H1 (cell line): ENCODE measurements around the gene SOX10. TPM values are rescaled to one million over a fixed set of nuclear protein-coding genes. Genes with fewer than 3 reads are reported as not detected.

Source experiments
- CTCF ChIA-PET: fragments of 300-600 bp; sonication (Branson Sonifier 250); formaldehyde crosslinking; loops from one replicate; lab custom pipeline; 2021; ENCODE audit not compliant: partially characterized antibody; lab: Charles Lee
- POLR2A ChIA-PET: fragments of 300-600 bp; sonication (Branson Sonifier 250); formaldehyde crosslinking; loops from one replicate; lab custom pipeline; 2021; ENCODE audit warnings: inconsistent platforms; ENCODE audit not compliant: partially characterized antibody; lab: Charles Lee
- DNase-seq, 2 experiments: peaks; one replicate each; pipeline versions ENCODE4 v3.0.0 to v3.0.0-alpha.2; 2010 to 2022; ENCODE audit warnings: low spot score in 2 of 2, low read depth in 1 of 2, mixed read lengths in 1 of 2
- FAIRE-seq: peaks from 2 replicates; lab custom pipeline; 2011; peaks lifted over from hg19 to GRCh38; lab: Jason Lieb, UNC
- H2AFZ ChIP-seq: 2 replicates; pipeline ENCODE4 v1.8.1; 2012; ENCODE audit warnings: low read length, inconsistent platforms
- H2AK5ac ChIP-seq: 2 replicates; pipeline ENCODE4 v1.6.1; 2013; ENCODE audit warnings: low read depth, low read length
- H2BK120ac ChIP-seq: replicated peaks from 2 replicates; pipeline ENCODE3; 2013; ENCODE audit warnings: low read depth, low read length, inconsistent platforms
- H2BK12ac ChIP-seq: 2 replicates; pipeline ENCODE4 v1.6.1; 2013; ENCODE audit warnings: low read depth, low read length
- H2BK15ac ChIP-seq: 2 replicates; pipeline ENCODE4 v1.6.1; 2013; ENCODE audit warnings: low read length
- H2BK20ac ChIP-seq: 2 replicates; pipeline ENCODE4 v1.6.1; 2013; ENCODE audit warnings: low read length
- H2BK5ac ChIP-seq: 2 replicates; pipeline ENCODE4 v1.6.1; 2013; ENCODE audit warnings: low read depth, low read length
- H3K14ac ChIP-seq: 2 replicates; pipeline ENCODE4 v1.6.1; 2013; ENCODE audit warnings: inconsistent platforms; ENCODE audit not compliant: insufficient read length
- H3K18ac ChIP-seq: 2 replicates; pipeline ENCODE4 v1.6.1; 2013; ENCODE audit warnings: low read length; ENCODE audit errors: extremely low read depth
- H3K23ac ChIP-seq: 2 replicates; pipeline ENCODE4 v1.6.1; 2013; ENCODE audit warnings: inconsistent platforms; ENCODE audit not compliant: insufficient read length
- H3K23me2 ChIP-seq: 2 replicates; pipeline ENCODE4 v1.6.1; 2013; ENCODE audit warnings: low read depth, low read length
- H3K27ac ChIP-seq: 2 replicates; pipeline ENCODE4 v1.6.1; 2011; ENCODE audit warnings: low read depth, low read length, inconsistent platforms
- H3K27me3 ChIP-seq, 4 experiments: replicated peaks in 1 of 4; 1 replicate in 1 of 4; 2 replicates in 3 of 4; pipeline versions ENCODE4 v1.6.1 to v1.8.1; 2011 to 2013; ENCODE audit warnings: low read length in 3 of 4, mild to moderate bottlenecking in 3 of 4, inconsistent platforms in 2 of 4, mixed read lengths in 2 of 4, moderate library complexity in 1 of 4; ENCODE audit not compliant: control insufficient read depth in 3 of 4, insufficient read depth in 3 of 4; ENCODE audit errors: extremely low read depth in 1 of 4
- H3K36me3 ChIP-seq, 4 experiments: 2 replicates each; pipeline versions ENCODE4 v1.6.1 to v1.8.1; 2011 to 2013; ENCODE audit warnings: mild to moderate bottlenecking in 4 of 4, low read length in 3 of 4, moderate library complexity in 2 of 4, control low read depth in 1 of 4, inconsistent platforms in 1 of 4; ENCODE audit not compliant: insufficient read depth in 4 of 4, control insufficient read depth in 2 of 4
- H3K4ac ChIP-seq: replicated peaks from 2 replicates; pipeline ENCODE3; 2013; ENCODE audit warnings: low read length, low read depth, mixed read lengths, inconsistent platforms; ENCODE audit not compliant: insufficient read length
- H3K4me1 ChIP-seq, 4 experiments: replicated peaks in 1 of 4; 1 replicate in 1 of 4; 2 replicates in 3 of 4; pipeline versions ENCODE4 v1.6.1 to v1.8.1; 2011 to 2013; ENCODE audit warnings: low read length in 3 of 4, inconsistent platforms in 2 of 4, mixed read lengths in 1 of 4; ENCODE audit not compliant: insufficient read depth in 4 of 4, control insufficient read depth in 3 of 4
- H3K4me2 ChIP-seq, 2 experiments: 2 replicates each; pipeline versions ENCODE4 v1.6.1 to v1.8.1; 2011 to 2013; ENCODE audit warnings: low read depth in 2 of 2, low read length in 2 of 2, control low read depth in 1 of 2, inconsistent platforms in 1 of 2, mild to moderate bottlenecking in 1 of 2; ENCODE audit not compliant: insufficient read depth in 1 of 2
- H3K4me3 ChIP-seq, 4 experiments: fragments of 200-600, 300-600 bp in 1 of 4; sonication (generic), shearing (Covaris generic), sonication (Bioruptor Twin) in 1 of 4; 2 replicates each; pipeline versions ENCODE4 v1.5.1 to v1.8.1; 2011 to 2016; ENCODE audit warnings: low read length in 4 of 4, low read depth in 3 of 4, control low read depth in 2 of 4, inconsistent platforms in 2 of 4, mild to moderate bottlenecking in 2 of 4, mixed read lengths in 1 of 4, moderate library complexity in 1 of 4; ENCODE audit not compliant: insufficient read depth in 2 of 4; ENCODE audit errors: extremely low read depth in 1 of 4
- H3K56ac ChIP-seq: replicated peaks from 2 replicates; pipeline ENCODE3; 2013; ENCODE audit warnings: low read depth, mild to moderate bottlenecking, mixed read lengths, low read length, inconsistent platforms; ENCODE audit not compliant: insufficient read length
- H3K79me1 ChIP-seq: 2 replicates; pipeline ENCODE4 v1.6.1; 2013; ENCODE audit warnings: low read depth, low read length, control low read depth
- H3K79me2 ChIP-seq, 2 experiments: 2 replicates each; pipeline versions ENCODE4 v1.6.1 to v1.8.1; 2012 to 2013; ENCODE audit warnings: low read length in 2 of 2, mild to moderate bottlenecking in 2 of 2, inconsistent platforms in 1 of 2; ENCODE audit not compliant: insufficient read depth in 2 of 2, control insufficient read depth in 1 of 2
- H3K9ac ChIP-seq, 4 experiments: replicated peaks in 1 of 4; 1 replicate in 1 of 4; 2 replicates in 3 of 4; pipeline versions ENCODE4 v1.6.1 to v1.8.1; 2011 to 2013; ENCODE audit warnings: low read depth in 3 of 4, low read length in 3 of 4, control low read depth in 2 of 4, mild to moderate bottlenecking in 2 of 4, moderate library complexity in 2 of 4, inconsistent platforms in 1 of 4; ENCODE audit errors: extremely low read depth in 1 of 4
- H3K9me3 ChIP-seq, 2 experiments: 2 replicates each; pipeline versions ENCODE4 v1.6.1 to v1.8.1; 2012 to 2013; ENCODE audit warnings: mild to moderate bottlenecking in 2 of 2, moderate library complexity in 2 of 2, control low read depth in 1 of 2, inconsistent platforms in 1 of 2, low read depth in 1 of 2, low read length in 1 of 2, mixed read lengths in 1 of 2; ENCODE audit not compliant: insufficient read depth in 2 of 2
- H4K20me1 ChIP-seq, 2 experiments: replicated peaks in 1 of 2; 2 replicates each; pipeline versions ENCODE3 to v1.8.1; 2011 to 2013; ENCODE audit warnings: inconsistent platforms in 2 of 2, low read length in 2 of 2, mild to moderate bottlenecking in 1 of 2; ENCODE audit not compliant: insufficient read depth in 2 of 2, control insufficient read depth in 1 of 2
- H4K5ac ChIP-seq: 2 replicates; pipeline ENCODE4 v1.6.1; 2013; ENCODE audit warnings: low read length, low read depth, mixed read lengths, inconsistent platforms; ENCODE audit not compliant: insufficient read length
- H4K8ac ChIP-seq: 2 replicates; pipeline ENCODE4 v1.8.0; 2013; ENCODE audit warnings: mild to moderate bottlenecking, moderate library complexity, low read length, inconsistent platforms; ENCODE audit not compliant: insufficient read depth; ENCODE audit errors: extremely low read depth
- H4K91ac ChIP-seq: replicated peaks from 2 replicates; pipeline ENCODE3; 2013; ENCODE audit warnings: low read length, mixed read lengths, inconsistent platforms; ENCODE audit not compliant: insufficient read length
- CREB1 ChIP-seq: IDR thresholded peaks from 2 replicates; pipeline ENCODE4 v1.6.1; 2012; ENCODE audit warnings: inconsistent platforms
- CTCF ChIP-seq, 3 experiments: IDR thresholded peaks; 1 replicate in 2 of 3; 2 replicates in 1 of 3; pipeline versions ENCODE4 v1.5.1 to v1.6.1; 2011; ENCODE audit warnings: low read length in 3 of 3, mild to moderate bottlenecking in 3 of 3, inconsistent platforms in 2 of 3, low read depth in 1 of 3, moderate library complexity in 1 of 3; ENCODE audit not compliant: insufficient read depth in 1 of 3; ENCODE audit errors: control extremely low read depth in 1 of 3
- TAF1 ChIP-seq: IDR thresholded peaks from 2 replicates; pipeline ENCODE4 v1.6.1; 2011; ENCODE audit warnings: mild to moderate bottlenecking, low read depth, low read length
- WGBS, 2 experiments: shearing (Covaris generic) in 1 of 2; methylation state at CpG; one replicate each; pipeline versions ENCODE4 v1.1.6 to v1.1.7; 2013 to 2015; ENCODE audit warnings: low lambda C conversion rate in 2 of 2, mixed read lengths in 2 of 2, inconsistent platforms in 1 of 2, low coverage in 1 of 2, missing lambda C conversion rate in 1 of 2; ENCODE audit not compliant: insufficient replicate concordance in 2 of 2, insufficient coverage in 1 of 2, insufficient read length in 1 of 2; ENCODE audit errors: extremely low coverage in 1 of 2, missing lambda C conversion rate in 1 of 2; 5-methylcytosine and 5-hydroxymethylcytosine counted together
- polyA plus RNA-seq, 7 experiments: library from polyadenylated mRNA; depleted of rRNA in 3 of 7; stranded (reverse) in 5 of 7; unstranded in 2 of 7; fragments of >200 nt in 5 of 7; fragments of 200-250 nt in 2 of 7; gene quantifications; 1 replicate in 5 of 7; 2 replicates in 1 of 7; 4 replicates in 1 of 7; pipeline versions ENCODE4 v1.2.1 to v1.2.3, GENCODE V29; 2011 to 2013; ENCODE audit warnings: missing spikeins in 2 of 7, mixed read lengths in 2 of 7
- total RNA-seq: library from RNA; stranded (reverse); fragmentation: NEBNext Ultra II Directional; extraction: Animal tissue kit (Norgen Biotek cat#: 25700); gene quantifications from 2 replicates; pipeline ENCODE4 v1.2.1, GENCODE V29; 2021

The SOX10 gene
- total and polyA plus RNA-seq, 2 of the 8 experiments (the other 6 are each of a cell fraction or from before 2014, with no cell fraction given) = 2.7 TPM

- Histone ChIP-seq H2AK5ac (no peak overlapping the region), H3K4me1 (peaks cover 0 to 10% (median 4%) of the 10 kb centered on the region in 4 experiments; a peak in 4 of 7 replicates), H3K27me3 (no peaks in the 10 kb centered on the region; a peak in 4 of 7 replicates), H3K79me1 (peaks cover 4% of the 10 kb centered on the region; the same call in 1 of the 2 replicates), H3K18ac (peak overlapping the region; percentile 32), H3K9ac (no peak overlapping the region), H4K8ac (no peak overlapping the region), H3K4me2 (no peak overlapping the region), H4K91ac (no peak overlapping the region), H4K20me1 (no peaks in the 10 kb centered on the region), H2BK120ac (no peak overlapping the region), H4K5ac (no peak overlapping the region), H3K56ac (no peak overlapping the region), H3K23ac (no peak overlapping the region), H3K79me2 (peaks cover 0 to 14% of the 10 kb centered on the region in 2 experiments; a peak in 2 of 4 replicates), H3K9me3 (no peaks in the 10 kb centered on the region), H3K14ac (no peak overlapping the region), H2BK20ac (no peak overlapping the region), H3K23me2 (peaks cover 6% of the 10 kb centered on the region), H2BK15ac (no peak overlapping the region), H3K27ac (no peak overlapping the region), H2AFZ (no peak overlapping the region), H3K36me3 (no peaks in the 10 kb centered on the region; a peak in 1 of 8 replicates), H2BK5ac (no peak overlapping the region), H3K4ac (no peak overlapping the region), H2BK12ac (no peak overlapping the region), H3K4me3 (no peak overlapping the region)
- 70% methylated on average over 8 of the region's 8 CpGs; no CpG with 5 or more reads in 1 of the 2 experiments for WGBS, 2 experiments
- peak in 1 of 3 experiments; percentile 20; a peak in 1 of 4 replicates for TF ChIP-seq CTCF (IDR thresholded peaks at IDR 0.05; ENCODE audit: control extremely low read depth in 1 of 3, insufficient read depth in 1 of 3, low read depth in 1 of 3, low read length in 3 of 3)
- TF ChIP-seq TAF1 = no peak
- TF ChIP-seq CREB1 = peak; percentile 90
- DNase-seq (no peak), FAIRE-seq (no peak)
- CTCF ChIA-PET = interaction anchor here (0.6 to 7.9 kb wide), 9 partner anchors 10 to 375 kb away, joined by 3 to 48 read pairs (median 3); no protein-coding TSS in a partner anchor
- POLR2A ChIA-PET = interaction anchor here (1.4 to 1.7 kb wide), 3 partner anchors 10 to 58 kb away, joined by 3 to 4 read pairs (median 4); partner anchors contain the start of gene MICALL1
These were observed 33.0 kb downstream of the SOX10 start for GRCh38 chr22:37951305-37951704.
